Hepatocyte (in vitro differentiated cells): ENCODE data around the gene SDC4.

Experiments used
- EZH2 ChIP-seq: fragments of 200-600 bp; sonication (generic); IDR thresholded peaks from 2 replicates; pipeline ENCODE4 v1.6.1; 2016; ENCODE audit warnings: antibody characterized with exemption, mild to moderate bottlenecking, borderline replicate concordance
- EZH2phosphoT487 ChIP-seq: fragments of 200-600 bp; sonication (generic); IDR thresholded peaks from one replicate; pipeline ENCODE4 v1.6.1; 2018; ENCODE audit warnings: antibody characterized with exemption, mild to moderate bottlenecking, low read depth, moderate library complexity; ENCODE audit not compliant: unreplicated experiment, severe bottlenecking
- TF ChIP-seq, protein P1 (sequence below): fragments of 200-600 bp; sonication (generic); IDR thresholded peaks from 2 replicates; pipeline ENCODE4 v1.5.1; 2016; ENCODE audit warnings: antibody characterized with exemption, mild to moderate bottlenecking; ENCODE audit not compliant: poor library complexity

DNA sequence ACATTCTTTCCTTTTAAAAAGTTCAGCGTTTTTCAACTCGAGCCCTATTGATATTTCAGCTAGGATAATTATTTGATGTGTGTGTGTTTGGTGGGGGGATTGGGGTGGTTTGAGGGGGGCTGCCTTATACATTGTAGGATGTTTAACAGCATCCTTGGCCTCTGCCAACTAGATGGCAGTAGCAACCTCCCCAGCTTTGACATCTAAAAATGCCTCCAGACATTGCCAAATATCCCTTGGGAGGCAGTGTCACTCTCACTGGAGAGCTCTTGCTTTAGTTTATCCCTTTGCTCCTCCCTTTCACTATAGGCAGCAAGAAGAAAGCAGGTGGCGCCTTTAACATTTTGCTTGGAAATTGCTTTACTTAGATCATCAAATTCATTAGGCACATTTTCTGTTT lies 44.5 kb upstream of the SDC4 start:
- TF ChIP-seq, protein P1, sequence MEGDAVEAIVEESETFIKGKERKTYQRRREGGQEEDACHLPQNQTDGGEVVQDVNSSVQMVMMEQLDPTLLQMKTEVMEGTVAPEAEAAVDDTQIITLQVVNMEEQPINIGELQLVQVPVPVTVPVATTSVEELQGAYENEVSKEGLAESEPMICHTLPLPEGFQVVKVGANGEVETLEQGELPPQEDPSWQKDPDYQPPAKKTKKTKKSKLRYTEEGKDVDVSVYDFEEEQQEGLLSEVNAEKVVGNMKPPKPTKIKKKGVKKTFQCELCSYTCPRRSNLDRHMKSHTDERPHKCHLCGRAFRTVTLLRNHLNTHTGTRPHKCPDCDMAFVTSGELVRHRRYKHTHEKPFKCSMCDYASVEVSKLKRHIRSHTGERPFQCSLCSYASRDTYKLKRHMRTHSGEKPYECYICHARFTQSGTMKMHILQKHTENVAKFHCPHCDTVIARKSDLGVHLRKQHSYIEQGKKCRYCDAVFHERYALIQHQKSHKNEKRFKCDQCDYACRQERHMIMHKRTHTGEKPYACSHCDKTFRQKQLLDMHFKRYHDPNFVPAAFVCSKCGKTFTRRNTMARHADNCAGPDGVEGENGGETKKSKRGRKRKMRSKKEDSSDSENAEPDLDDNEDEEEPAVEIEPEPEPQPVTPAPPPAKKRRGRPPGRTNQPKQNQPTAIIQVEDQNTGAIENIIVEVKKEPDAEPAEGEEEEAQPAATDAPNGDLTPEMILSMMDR = no peak
- no peak for TF ChIP-seq EZH2
- no peak for TF ChIP-seq EZH2phosphoT487
